A549 (cell line): ENCODE results near the gene GGA1. TPM values are rescaled to one million over a fixed set of nuclear protein-coding genes. Genes with fewer than 3 reads are reported as not detected.
A peak's percentile ranks its signal among the peaks of the same experiment; 100 is the strongest.

Experiments
- ATAC-seq, 2 experiments: fragments of 200-7000 bp in 1 of 2; fragments of >200 bp in 1 of 2; cut with Nextera tagmentation in 1 of 2; cut with Tn5 transposase in 1 of 2; 3 replicates each; pipeline versions ENCODE4 v1.8.0 to v1.9.1; 2018 to 2020; ENCODE audit warnings: mild to moderate bottlenecking in 1 of 2, moderate library complexity in 1 of 2
- CTCF ChIA-PET: fragments of 300-600 bp; sonication (Branson Sonifier 250); formaldehyde crosslinking; extraction: SDS; loops from one replicate; lab custom pipeline; 2021; ENCODE audit warnings: antibody characterized with exemption, inconsistent platforms; lab: Yijun Ruan, JAX
- POLR2A ChIA-PET: fragments of 350-600 bp; formaldehyde crosslinking; extraction: SDS; loops from one replicate; lab custom pipeline; 2021; ENCODE audit warnings: antibody characterized with exemption, inconsistent platforms; lab: Yijun Ruan, JAX
- DNase-seq, 2 experiments: peaks; one replicate each; pipeline versions ENCODE4 v3.0.0 to v3.0.0-alpha.2; 2011 to 2016; ENCODE audit warnings: low read depth in 1 of 2, low spot score in 1 of 2
- FAIRE-seq: peaks from 2 replicates; lab custom pipeline; 2011; peaks lifted over from hg19 to GRCh38; lab: Jason Lieb, UNC
- H3K27ac ChIP-seq, 2 experiments: fragments of >200 bp; sonication (Bioruptor Twin); formaldehyde crosslinking; 3 replicates each; pipeline ENCODE4 v1.5.1; 2016 to 2017
- H3K4me1 ChIP-seq: fragments of >200 bp; sonication (Bioruptor Twin); formaldehyde crosslinking; 3 replicates; pipeline ENCODE4 v1.6.1; 2016
- H3K4me2 ChIP-seq: fragments of >200 bp; sonication (Bioruptor Twin); formaldehyde crosslinking; 3 replicates; pipeline ENCODE4 v1.6.1; 2016
- H3K4me3 ChIP-seq: fragments of >200 bp; sonication (Bioruptor Twin); formaldehyde crosslinking; 3 replicates; pipeline ENCODE4 v1.5.1; 2016
- H3K9me3 ChIP-seq: fragments of >200 bp; sonication (Bioruptor Twin); formaldehyde crosslinking; 3 replicates; pipeline ENCODE4 v1.6.1; 2016
- CBX2 ChIP-seq: fragments of 200-600 bp; sonication (generic); IDR thresholded peaks from 2 replicates; pipeline ENCODE4 v1.6.1; 2016; ENCODE audit warnings: low read depth, mild to moderate bottlenecking, borderline replicate concordance
- CBX8 ChIP-seq: fragments of 200-600 bp; sonication (generic); IDR thresholded peaks from 2 replicates; pipeline ENCODE4 v1.6.1; 2016
- EHMT2 ChIP-seq: fragments of 200-600 bp; sonication (generic); IDR thresholded peaks from 2 replicates; pipeline ENCODE4 v1.6.1; 2016; ENCODE audit warnings: antibody characterized with exemption, low read depth, mild to moderate bottlenecking, moderate library complexity
- GATA3 ChIP-seq: IDR thresholded peaks from 2 replicates; pipeline ENCODE4 v1.6.1; 2012; ENCODE audit warnings: borderline replicate concordance
- HEYL ChIP-seq: fragments of 250-450 bp; sonication (Bioruptor Pico); IDR thresholded peaks from 2 replicates; pipeline ENCODE4 v1.8.0; 2021; ENCODE audit warnings: mild to moderate bottlenecking, moderate library complexity
- JUNB ChIP-seq: fragments of >200 bp; sonication (Bioruptor Twin); formaldehyde crosslinking; IDR thresholded peaks from 2 replicates; pipeline ENCODE4 v1.6.1; 2016
- KDM1A ChIP-seq: fragments of 200-600 bp; sonication (generic); IDR thresholded peaks from 2 replicates; pipeline ENCODE4 v1.6.1; 2016; ENCODE audit warnings: low read depth, mild to moderate bottlenecking
- MAFK ChIP-seq: fragments of 450-650 bp; IDR thresholded peaks from 2 replicates; pipeline ENCODE4 v1.6.1; 2014; ENCODE audit not compliant: partially characterized antibody
- PBX3 ChIP-seq: IDR thresholded peaks from 2 replicates; pipeline ENCODE4 v1.6.1; 2012
- PHF8 ChIP-seq: fragments of 200-600 bp; sonication (generic); IDR thresholded peaks from 2 replicates; pipeline ENCODE4 v1.6.1; 2016; ENCODE audit warnings: low read depth, mild to moderate bottlenecking, antibody characterized with exemption, moderate library complexity, borderline replicate concordance
- POLR2A ChIP-seq: IDR thresholded peaks from 2 replicates; pipeline ENCODE4 v1.6.1; 2012; ENCODE audit warnings: mild to moderate bottlenecking, low read length
- RFX5 ChIP-seq: fragments of 450-650 bp; IDR thresholded peaks from 2 replicates; pipeline ENCODE4 v1.7.1; 2014; ENCODE audit warnings: antibody characterized with exemption, mild to moderate bottlenecking, moderate library complexity
- SMC3 ChIP-seq: fragments of >200 bp; sonication (Bioruptor Twin); formaldehyde crosslinking; IDR thresholded peaks from 3 replicates; pipeline ENCODE4 v1.6.1; 2018; ENCODE audit warnings: inconsistent platforms
- WGBS: methylation state at CpG from one replicate; pipeline ENCODE4 v1.1.6; 2017; ENCODE audit errors: missing lambda C conversion rate; 5-methylcytosine and 5-hydroxymethylcytosine counted together
- polyA plus RNA-seq, 4 experiments: library from polyadenylated mRNA; depleted of rRNA in 3 of 4; stranded (reverse); fragments of >200 nt; fragmentation: RNase III in 1 of 4; extraction: RNeasy Plus Mini Kit Qiagen cat#74134 plus additional on column Dnase treatment in 1 of 4; gene quantifications; 2 replicates in 3 of 4; 3 replicates in 1 of 4; pipeline ENCODE4 v1.2.3, GENCODE V29; 2011 to 2017
- TF ChIP-seq, protein P1 (sequence below): fragments of 200-600 bp; sonication (generic); IDR thresholded peaks from 2 replicates; pipeline ENCODE4 v1.6.1; 2016; ENCODE audit warnings: antibody characterized with exemption, mild to moderate bottlenecking, moderate library complexity
- TF ChIP-seq, protein P2 (sequence below): fragments of 250-450 bp; sonication (Bioruptor Pico); IDR thresholded peaks from 2 replicates; pipeline ENCODE4 v1.5.0; 2020; ENCODE audit warnings: low read depth, mild to moderate bottlenecking, moderate library complexity
- TF ChIP-seq, protein P3 (sequence below): IDR thresholded peaks from 2 replicates; pipeline ENCODE4 v1.6.1; 2012; ENCODE audit warnings: low read depth, borderline replicate concordance

GGA1 gene
- polyA plus RNA-seq, 2 of the 4 experiments (the other 2 are of a cell fraction) = 22.0 to 26.1 TPM

- TF ChIP-seq RFX5 = no peak
- TF ChIP-seq PBX3 = no peak
- TF ChIP-seq, protein P1, sequence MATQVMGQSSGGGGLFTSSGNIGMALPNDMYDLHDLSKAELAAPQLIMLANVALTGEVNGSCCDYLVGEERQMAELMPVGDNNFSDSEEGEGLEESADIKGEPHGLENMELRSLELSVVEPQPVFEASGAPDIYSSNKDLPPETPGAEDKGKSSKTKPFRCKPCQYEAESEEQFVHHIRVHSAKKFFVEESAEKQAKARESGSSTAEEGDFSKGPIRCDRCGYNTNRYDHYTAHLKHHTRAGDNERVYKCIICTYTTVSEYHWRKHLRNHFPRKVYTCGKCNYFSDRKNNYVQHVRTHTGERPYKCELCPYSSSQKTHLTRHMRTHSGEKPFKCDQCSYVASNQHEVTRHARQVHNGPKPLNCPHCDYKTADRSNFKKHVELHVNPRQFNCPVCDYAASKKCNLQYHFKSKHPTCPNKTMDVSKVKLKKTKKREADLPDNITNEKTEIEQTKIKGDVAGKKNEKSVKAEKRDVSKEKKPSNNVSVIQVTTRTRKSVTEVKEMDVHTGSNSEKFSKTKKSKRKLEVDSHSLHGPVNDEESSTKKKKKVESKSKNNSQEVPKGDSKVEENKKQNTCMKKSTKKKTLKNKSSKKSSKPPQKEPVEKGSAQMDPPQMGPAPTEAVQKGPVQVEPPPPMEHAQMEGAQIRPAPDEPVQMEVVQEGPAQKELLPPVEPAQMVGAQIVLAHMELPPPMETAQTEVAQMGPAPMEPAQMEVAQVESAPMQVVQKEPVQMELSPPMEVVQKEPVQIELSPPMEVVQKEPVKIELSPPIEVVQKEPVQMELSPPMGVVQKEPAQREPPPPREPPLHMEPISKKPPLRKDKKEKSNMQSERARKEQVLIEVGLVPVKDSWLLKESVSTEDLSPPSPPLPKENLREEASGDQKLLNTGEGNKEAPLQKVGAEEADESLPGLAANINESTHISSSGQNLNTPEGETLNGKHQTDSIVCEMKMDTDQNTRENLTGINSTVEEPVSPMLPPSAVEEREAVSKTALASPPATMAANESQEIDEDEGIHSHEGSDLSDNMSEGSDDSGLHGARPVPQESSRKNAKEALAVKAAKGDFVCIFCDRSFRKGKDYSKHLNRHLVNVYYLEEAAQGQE = no peak
- no peak for TF ChIP-seq MAFK
- no peak for TF ChIP-seq EHMT2
- TF ChIP-seq SMC3 = peak; percentile 42; the same call in 1 of the 3 replicates
- peak; percentile 47; the same call in 1 of the 2 replicates for TF ChIP-seq KDM1A
- no peak for TF ChIP-seq CBX8
- TF ChIP-seq JUNB = no peak
- no peak for TF ChIP-seq GATA3
- TF ChIP-seq CBX2 = no peak
- TF ChIP-seq HEYL = no peak
- TF ChIP-seq, protein P2, sequence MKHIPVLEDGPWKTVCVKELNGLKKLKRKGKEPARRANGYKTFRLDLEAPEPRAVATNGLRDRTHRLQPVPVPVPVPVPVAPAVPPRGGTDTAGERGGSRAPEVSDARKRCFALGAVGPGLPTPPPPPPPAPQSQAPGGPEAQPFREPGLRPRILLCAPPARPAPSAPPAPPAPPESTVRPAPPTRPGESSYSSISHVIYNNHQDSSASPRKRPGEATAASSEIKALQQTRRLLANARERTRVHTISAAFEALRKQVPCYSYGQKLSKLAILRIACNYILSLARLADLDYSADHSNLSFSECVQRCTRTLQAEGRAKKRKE (CRISPR knock-in tag) = no peak
- TF ChIP-seq PHF8 = no peak
- no peak for TF ChIP-seq POLR2A
Observed at GRCh38 chr22:37607010-37607934, 1.4 kb upstream of the GGA1 start (continued).

DNA sequence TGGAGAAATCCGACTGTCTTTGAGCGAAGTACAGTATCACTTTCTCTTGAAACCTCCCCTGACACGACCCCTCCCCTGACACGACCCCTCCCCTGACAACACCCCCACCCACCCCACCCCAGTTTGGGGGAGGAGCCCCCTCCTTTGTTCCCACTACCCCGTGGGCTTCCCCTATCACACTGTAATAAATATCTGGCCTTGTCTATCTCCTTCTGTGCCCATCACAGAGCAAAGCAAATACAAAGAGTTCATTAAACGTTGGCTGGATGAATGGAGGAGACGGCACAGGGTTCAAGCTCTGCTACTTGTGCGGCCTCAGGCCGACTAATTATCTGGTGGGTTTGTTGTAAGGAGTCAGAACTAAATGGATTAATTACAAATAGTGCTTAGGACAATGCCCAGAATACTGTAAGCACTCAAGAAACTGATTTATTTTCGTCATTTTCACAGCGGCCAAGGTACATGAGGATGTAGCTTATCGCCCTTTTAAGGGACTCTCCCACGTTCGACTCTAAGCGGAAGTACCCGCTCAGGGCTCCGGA is 628 bp upstream of the GGA1 start:
- H3K9me3 ChIP-seq = no peaks in the 10 kb centered on the region
- FAIRE-seq = no peak
- H3K4me1 ChIP-seq = peaks cover 9% of the 10 kb centered on the region; the same call in 2 of the 3 replicates
- no peak for DNase-seq
- ATAC-seq = peak; percentile 5 to 12; a peak in 5 of 6 replicates
- ChIA-PET CTCF (interaction anchor here (0.7 to 4.2 kb wide), 20 partner anchors 9 to 298 kb away, joined by 3 to 39 read pairs (median 7); partner anchors contain the start of genes MICALL1 and PDXP), POLR2A (interaction anchor here (0.6 to 2.7 kb wide), 12 partner anchors 8 to 297 kb away, joined by 3 to 23 read pairs (median 4); partner anchors contain the start of genes ANKRD54, LGALS1 and PDXP)
- peak overlapping the region; percentile 91 to 97 for H3K27ac ChIP-seq
- peak overlapping the region; percentile 76 for H3K4me3 ChIP-seq
- H3K4me2 ChIP-seq = peak overlapping the region; percentile 90
- WGBS = 2% methylated on average over 16 of the region's 17 CpGs
- TF ChIP-seq, protein P3, sequence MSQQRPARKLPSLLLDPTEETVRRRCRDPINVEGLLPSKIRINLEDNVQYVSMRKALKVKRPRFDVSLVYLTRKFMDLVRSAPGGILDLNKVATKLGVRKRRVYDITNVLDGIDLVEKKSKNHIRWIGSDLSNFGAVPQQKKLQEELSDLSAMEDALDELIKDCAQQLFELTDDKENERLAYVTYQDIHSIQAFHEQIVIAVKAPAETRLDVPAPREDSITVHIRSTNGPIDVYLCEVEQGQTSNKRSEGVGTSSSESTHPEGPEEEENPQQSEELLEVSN = 0 out of 2 replicates have a peak, but pooled peaks have one; percentile 66
- no peak for TF ChIP-seq HEYL
